Left renal pelvis (tissue), 4 donors: Measurements from ENCODE around the gene OR5L1. TPM values are rescaled to one million over a fixed set of nuclear protein-coding genes. Genes with fewer than 3 reads are reported as not detected.

ENCODE experiments used
- DNase-seq, 4 donors: peaks; one replicate each; pipeline ENCODE4 v3.0.0-alpha.2; 2013; ENCODE audit warnings: low read depth in 4 of 4, low spot score in 3 of 4
- polyA plus RNA-seq, 4 donors: library from polyadenylated mRNA; unstranded; fragments of 120-200 nt; gene quantifications; one replicate each; pipeline ENCODE4 v1.2.1, GENCODE V29; 2013; ENCODE audit not compliant: insufficient read length in 4 of 4

The OR5L1 gene
- polyA plus RNA-seq: not detected

DNA sequence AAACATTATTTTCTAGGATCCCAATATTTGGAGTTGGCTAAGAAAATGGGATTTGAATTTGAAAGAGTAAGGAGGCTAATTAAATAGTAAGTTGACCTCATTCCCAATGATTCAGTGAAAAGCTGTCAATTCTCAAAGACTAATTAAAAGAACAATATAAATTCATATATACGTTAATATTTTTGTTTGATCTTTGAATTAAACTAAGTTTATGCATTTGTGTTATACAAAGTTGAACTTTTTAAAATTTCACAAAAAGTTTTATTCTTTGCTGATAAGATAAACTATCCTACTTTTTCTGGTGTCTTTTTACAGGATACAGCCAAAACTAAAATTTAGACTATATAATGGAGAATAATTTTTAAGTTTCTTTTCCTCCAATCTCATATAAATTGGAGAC is at the start of gene OR5L1:
Gene OR5L1, plus strand, starts transcription at position 301 of the 400 bp plus-strand sequence. CDS start 100 bp downstream, outside the sequence.
- DNase-seq: no peak

DNA sequence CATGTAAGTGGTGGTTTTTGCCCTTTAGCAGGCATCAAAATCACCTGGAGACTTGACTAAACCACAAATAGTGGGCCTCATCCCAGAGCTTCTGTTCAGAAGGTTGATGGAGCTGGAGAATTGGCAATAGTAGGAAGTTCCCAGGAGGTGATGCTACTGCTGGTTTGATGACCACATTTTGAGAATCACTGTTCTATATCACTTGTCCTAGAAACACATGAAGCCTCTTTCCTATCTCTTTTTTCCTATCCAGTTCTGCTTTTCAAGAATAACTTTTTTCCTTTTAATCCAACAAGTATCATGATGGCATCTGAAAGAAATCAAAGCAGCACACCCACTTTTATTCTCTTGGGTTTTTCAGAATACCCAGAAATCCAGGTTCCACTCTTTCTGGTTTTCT is 38.0 kb upstream of the OR5L1 start, which contains the start of gene OR5D13:
Gene OR5D13, plus strand, starts transcription at position 301 of the 400 bp plus-strand sequence. Its CDS starts 0 bp downstream, at position 301.
- no peak for DNase-seq

DNA sequence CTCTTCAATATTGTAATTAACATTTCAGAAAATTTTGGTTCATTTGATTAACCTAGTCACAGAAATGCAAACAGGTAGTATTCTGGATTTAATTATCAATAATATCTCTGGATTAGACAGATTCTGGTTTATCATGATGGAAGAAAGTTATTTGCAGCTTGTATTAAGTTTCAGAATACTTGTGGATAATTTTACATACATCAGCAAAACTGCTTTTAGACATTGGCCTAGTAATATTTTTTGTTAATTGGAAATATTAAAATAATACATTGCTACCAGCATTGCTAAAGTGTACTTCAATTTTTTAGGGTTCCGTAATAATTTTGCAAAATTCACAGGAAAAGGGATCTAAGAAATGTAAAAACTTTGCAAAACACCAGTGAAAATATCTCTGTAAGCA is 19.6 kb upstream of the OR5L1 start:
- no peak for DNase-seq

DNA sequence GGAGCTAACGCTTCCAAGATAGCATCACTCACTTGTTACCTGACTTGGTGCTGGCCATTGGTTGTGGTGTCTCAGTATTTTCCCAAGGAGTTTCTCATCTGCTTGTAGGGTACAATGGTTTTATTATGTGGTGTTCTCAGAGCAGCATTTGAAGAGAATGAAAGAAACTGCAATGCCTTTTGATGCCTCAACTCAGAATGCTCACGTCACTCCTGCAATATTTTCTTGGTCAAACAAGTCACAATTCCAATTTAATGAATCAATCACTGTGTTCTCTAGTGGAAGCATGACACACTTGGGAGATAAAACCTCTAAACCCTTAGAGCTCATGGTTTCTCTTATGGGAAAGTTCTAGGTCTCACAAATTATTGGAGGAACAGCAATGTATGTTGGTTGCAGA is 17.8 kb upstream of the OR5L1 start:
- no peak for DNase-seq

DNA sequence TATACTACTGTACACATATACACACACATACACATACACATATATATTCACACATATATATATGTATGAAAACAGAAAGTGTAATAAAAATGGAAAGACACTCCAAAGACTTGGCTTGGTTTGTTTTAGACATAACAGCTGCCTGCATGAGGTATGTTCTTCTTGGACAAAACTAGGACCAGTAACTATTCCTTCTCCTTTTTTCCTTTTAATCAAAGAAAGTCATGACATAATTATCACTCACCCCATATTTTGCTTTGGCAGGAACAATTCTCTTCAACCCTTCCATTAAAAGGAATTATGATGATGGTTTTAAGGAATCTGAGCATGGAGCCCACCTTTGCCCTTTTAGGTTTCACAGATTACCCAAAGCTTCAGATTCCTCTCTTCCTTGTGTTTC is 15.9 kb upstream of the OR5L1 start, which contains the start of gene OR5D14:
Gene OR5D14, plus strand, starts transcription at position 301 of the 400 bp plus-strand sequence. Its CDS starts 0 bp downstream, at position 301.
- DNase-seq: no peak

DNA sequence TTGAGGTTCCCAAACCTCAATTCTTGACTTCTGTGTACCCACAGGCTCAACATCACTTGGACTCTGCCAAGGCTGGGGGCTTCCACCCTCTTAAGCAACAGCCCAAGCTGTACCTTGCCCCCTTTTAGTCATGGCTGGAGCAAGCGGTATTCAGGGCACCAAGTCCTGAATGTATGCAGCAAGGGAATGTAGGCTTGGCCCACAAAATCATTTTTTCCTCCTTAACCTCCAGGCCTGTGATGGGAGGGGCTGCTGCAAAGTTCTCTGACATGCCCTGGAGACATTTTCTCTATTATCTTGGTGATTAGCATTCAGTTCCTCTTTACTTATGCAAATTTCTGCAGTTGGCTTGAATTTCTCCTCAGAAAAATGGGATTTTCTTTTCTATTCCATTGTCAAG is 4.9 kb upstream of the OR5L1 start:
- DNase-seq: no peak

DNA sequence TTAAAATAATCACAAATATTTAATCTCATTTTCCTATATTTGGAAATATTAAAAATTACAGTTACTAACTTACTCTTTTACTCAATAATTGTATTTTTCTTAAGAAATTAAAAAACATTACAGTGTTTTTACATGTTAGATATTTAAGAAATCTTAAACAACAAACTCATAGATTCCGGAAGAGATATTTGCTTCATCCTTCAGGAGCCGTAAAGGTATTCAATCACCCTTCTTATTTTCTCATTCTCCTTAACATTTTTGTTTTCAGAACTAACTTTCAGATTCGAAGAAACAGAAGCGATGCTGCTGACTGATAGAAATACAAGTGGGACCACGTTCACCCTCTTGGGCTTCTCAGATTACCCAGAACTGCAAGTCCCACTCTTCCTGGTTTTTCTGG is 8.2 kb downstream of the OR5L1 start, which contains the start of gene OR5D18:
Gene OR5D18, plus strand, starts transcription at position 301 of the 400 bp plus-strand sequence. Its CDS starts 0 bp downstream, at position 301.
- no peak for DNase-seq

DNA sequence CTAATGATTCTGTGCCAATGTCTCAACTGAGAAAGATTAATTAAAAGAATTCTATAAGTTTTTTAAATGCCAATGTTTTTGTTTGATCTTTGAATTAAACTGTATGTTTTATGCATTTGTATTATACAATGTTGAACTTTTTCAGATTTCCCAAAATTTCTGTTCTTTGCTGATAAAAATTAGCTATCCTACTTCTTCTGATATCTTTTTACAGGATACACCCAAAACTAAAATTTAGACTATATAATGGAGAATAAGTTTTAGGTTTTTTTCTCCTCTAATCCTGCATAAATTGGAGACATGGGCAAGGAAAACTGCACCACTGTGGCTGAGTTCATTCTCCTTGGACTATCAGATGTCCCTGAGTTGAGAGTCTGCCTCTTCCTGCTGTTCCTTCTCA is 15.8 kb downstream of the OR5L1 start, which contains the start of gene OR5L2:
Gene OR5L2, plus strand, starts transcription at position 301 of the 400 bp plus-strand sequence. Its CDS starts 0 bp downstream, at position 301.
- DNase-seq: no peak

DNA sequence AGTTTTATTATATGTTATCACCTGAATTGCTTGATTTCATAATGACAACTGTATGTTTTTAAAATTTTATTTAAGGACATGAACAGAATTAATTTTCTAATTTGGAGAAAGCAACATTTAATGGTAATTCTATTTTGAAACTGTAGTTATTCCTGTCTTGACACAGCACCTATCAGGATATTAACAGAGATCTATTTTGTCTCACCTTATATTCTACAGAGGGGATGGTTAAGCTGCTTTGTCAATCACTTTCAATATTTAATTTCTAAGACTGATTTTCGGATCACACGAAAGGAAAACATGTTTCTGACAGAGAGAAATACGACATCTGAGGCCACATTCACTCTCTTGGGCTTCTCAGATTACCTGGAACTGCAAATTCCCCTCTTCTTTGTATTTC is 27.3 kb downstream of the OR5L1 start, which contains the start of gene OR5D16:
Gene OR5D16, plus strand, starts transcription at position 301 of the 400 bp plus-strand sequence. Its CDS starts 0 bp downstream, at position 301.
- DNase-seq: no peak

DNA sequence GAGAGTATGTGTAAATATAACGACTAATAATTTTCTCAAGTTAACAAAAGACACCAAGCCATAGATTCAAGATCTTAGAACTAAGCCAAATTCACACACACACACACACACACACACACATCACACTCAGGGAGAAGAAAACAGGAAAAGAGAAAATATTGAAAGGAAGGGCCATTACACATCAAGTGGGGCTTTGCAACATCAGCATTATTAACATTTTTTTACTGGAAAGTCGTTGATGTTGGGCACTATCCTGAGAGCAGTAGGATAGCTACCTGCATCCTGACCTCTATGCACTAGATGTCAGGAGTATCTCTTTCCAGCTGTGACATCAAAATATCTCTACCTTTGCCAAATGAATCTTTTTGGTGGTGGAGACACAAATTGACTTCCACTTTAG is 36.3 kb downstream of the OR5L1 start:
- DNase-seq: no peak

DNA sequence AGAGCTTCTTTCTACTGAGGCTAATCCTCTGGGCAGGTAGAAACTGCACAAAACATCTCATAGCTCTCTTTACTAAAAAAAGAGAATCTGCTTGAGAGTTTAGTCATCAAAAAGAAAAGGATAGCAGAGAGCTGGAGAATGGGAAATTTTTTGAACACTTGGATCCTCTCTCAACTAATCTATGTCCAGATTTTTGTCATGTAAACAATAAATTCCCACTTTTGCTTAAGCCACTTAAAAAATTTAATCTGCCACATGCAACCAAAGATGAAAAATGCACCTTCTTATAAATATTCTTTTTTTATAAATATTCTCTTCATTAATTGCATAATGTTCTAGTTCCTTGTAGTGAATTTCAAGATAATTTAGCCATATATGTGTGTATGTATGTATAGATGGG is 37.9 kb downstream of the OR5L1 start:
- DNase-seq: no peak

DNA sequence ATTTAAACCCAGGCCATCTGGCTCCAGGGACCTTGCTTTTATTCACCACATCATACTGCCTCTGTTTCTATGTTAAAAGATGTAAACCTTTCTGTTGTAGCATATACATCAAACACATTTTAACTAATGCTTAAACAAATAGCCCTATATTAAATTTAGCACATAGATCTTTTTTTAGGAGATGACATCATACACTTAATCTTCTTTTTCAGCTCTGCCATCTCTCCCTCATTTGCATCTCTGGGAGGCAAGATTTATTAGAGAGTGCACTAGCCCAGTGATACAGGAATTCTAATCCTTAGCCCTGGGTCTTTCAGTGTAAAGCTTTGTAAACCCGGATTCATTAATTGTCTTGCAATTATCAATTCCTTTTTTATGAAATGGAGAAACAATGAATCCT is 41.0 kb downstream of the OR5L1 start:
- no peak for DNase-seq

DNA sequence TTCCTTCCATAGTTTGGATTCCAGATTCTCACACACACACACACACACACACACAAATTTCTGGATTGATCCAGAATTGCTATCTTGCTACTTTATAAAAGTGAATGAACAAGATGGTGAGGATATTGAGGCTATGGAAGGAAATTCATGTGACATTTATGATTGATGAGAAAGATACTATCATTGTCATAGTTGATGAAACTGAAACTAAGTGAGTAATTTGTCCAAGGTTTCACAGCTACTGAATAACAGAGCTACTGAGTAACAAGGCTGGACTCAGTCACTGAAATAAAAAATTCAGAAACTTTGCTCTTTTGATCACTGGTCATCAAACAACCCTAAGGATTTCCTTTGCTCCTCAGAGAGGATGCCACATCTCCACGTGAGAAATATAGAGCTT is 43.5 kb downstream of the OR5L1 start:
- DNase-seq: no peak

Other genes starting within 250 kb of the OR5L1 start
- not detected for gene OR4C16, start 239.2 kb upstream of the OR5L1 start, polyA plus RNA-seq
- not detected for gene OR4C11, start 203.7 kb upstream of the OR5L1 start, polyA plus RNA-seq
- gene OR4P4, start 176.3 kb upstream of the OR5L1 start, polyA plus RNA-seq: under 1 TPM in 3 of 4 donors, not detected in 1; 0.08 to 0.17 (median 0.08) TPM
- gene OR4S2, start 163.0 kb upstream of the OR5L1 start, polyA plus RNA-seq: not detected
- gene OR4C6, start 149.2 kb upstream of the OR5L1 start, polyA plus RNA-seq: not detected
- gene OR5D13, start 37.9 kb upstream of the OR5L1 start, polyA plus RNA-seq: not detected
- gene OR5D14, start 15.8 kb upstream of the OR5L1 start, polyA plus RNA-seq: not detected
- not detected for gene OR5D18, start 8.3 kb downstream of the OR5L1 start, polyA plus RNA-seq
- not detected for gene OR5L2, start 15.9 kb downstream of the OR5L1 start, polyA plus RNA-seq
- gene OR5D16, start 27.4 kb downstream of the OR5L1 start, polyA plus RNA-seq: not detected
- not detected for gene TRIM51, start 71.9 kb downstream of the OR5L1 start, polyA plus RNA-seq
- gene OR5W2, start 103.2 kb downstream of the OR5L1 start, polyA plus RNA-seq: not detected
- gene OR5I1, start 125.0 kb downstream of the OR5L1 start, polyA plus RNA-seq: not detected
- gene OR10AG1, start 158.6 kb downstream of the OR5L1 start, polyA plus RNA-seq: not detected
- not detected for gene OR5F1, start 183.3 kb downstream of the OR5L1 start, polyA plus RNA-seq
- gene OR5AS1, start 216.3 kb downstream of the OR5L1 start, polyA plus RNA-seq: under 1 TPM; 0.01 to 0.03 (median 0.03) TPM